Measurements from ENCODE around the gene LAMC3. TPM values are rescaled to one million over a fixed set of nuclear protein-coding genes. Genes with fewer than 3 reads are reported as not detected.

LAMC3 gene
- total and polyA plus RNA-seq, 9 of the 15 experiments (the other 6 are each of a cell fraction or from before 2014, with no cell fraction given), result 0.10 TPM; not detected in 8

- ChIA-PET POLR2A (interaction anchor here (0.6 to 99.3 kb wide), 8 partner anchors 7 to 194 kb away, joined by 3 to 3336 read pairs (median 4); partner anchors contain the start of genes AIF1L and NUP214), CTCF (ENCODE audit: low intra/inter-chr PET ratio) (no interaction called here)
- no peak for DNase-seq (ENCODE audit: extremely low read depth in 1 of 4, low spot score in 3 of 4)
- H4K20me1 ChIP-seq (replicated peaks; ENCODE audit: control insufficient read depth, insufficient read depth, low read length), result peaks cover 36% of the 10 kb centered on the region
- 45% methylated on average over 3 of the region's 3 CpGs for WGBS (ENCODE audit: insufficient coverage, low coverage, missing lambda C conversion rate)
- ATAC-seq, result no peak
- H3K79me2 ChIP-seq (ENCODE audit: control insufficient read depth, insufficient read depth, low read length), result no peaks in the 10 kb centered on the region
- H3K27ac ChIP-seq (ENCODE audit: extremely low read depth, low read depth, low read length), result no peak overlapping the region
- BruUV-seq (replicated peaks), result no TSS peak
- in situ Hi-C loops (cut with MboI), result no loop called here
- peaks cover 24 to 45% of the 10 kb centered on the region in 2 experiments for H3K4me1 ChIP-seq (replicated peaks in 1 of 2; ENCODE audit: control insufficient read depth in 2 of 2, insufficient read depth in 2 of 2, low read length in 2 of 2)
- FAIRE-seq, result peak; percentile 29
- no peaks in the 10 kb centered on the region for H3K36me3 ChIP-seq (ENCODE audit: control insufficient read depth, insufficient read depth, low read length)
- peak overlapping the region in 1 of 2 experiments; percentile 21; a peak in 1 of 4 replicates for H3K9ac ChIP-seq (ENCODE audit: insufficient read depth in 1 of 2, low read depth in 2 of 2, low read length in 2 of 2)
- peaks cover 12% of the 10 kb centered on the region for H3K9me1 ChIP-seq (ENCODE audit: control insufficient read depth, insufficient read depth, low read length)
- H3K4me2 ChIP-seq (ENCODE audit: insufficient read depth, low read length), result no peak overlapping the region
- intact Hi-C loops (cut with micrococcal nuclease), result no loop called here
- H3K9me3 ChIP-seq (replicated peaks; ENCODE audit: control insufficient read depth, insufficient read depth, low read depth, low read length), result no peaks in the 10 kb centered on the region
- peaks cover 55 to 85% of the 10 kb centered on the region in 2 experiments for H3K27me3 ChIP-seq (ENCODE audit: control insufficient read depth in 2 of 2, insufficient read depth in 2 of 2, low read length in 2 of 2)
- no peak overlapping the region for H3K4me3 ChIP-seq
- no peak overlapping the region for H2AFZ ChIP-seq (ENCODE audit: low read depth, low read length)
- TF ChIP-seq NFYB (IDR thresholded peaks at IDR 0.05; ENCODE audit: extremely low read depth, insufficient read length) (no peak), JUN (IDR thresholded peaks at IDR 0.05; ENCODE audit: borderline replicate concordance, low read depth, low read length) (no peak), JUN (CRISPR knock-in tag; IDR thresholded peaks at IDR 0.05; ENCODE audit: borderline replicate concordance) (no peak), FIP1L1 (IDR thresholded peaks at IDR 0.05; ENCODE audit: low read depth, low read length, poor library complexity, severe bottlenecking) (no peak), KLF6 (CRISPR knock-in tag; IDR thresholded peaks at IDR 0.05; ENCODE audit: borderline replicate concordance) (no peak), ZBTB40 (IDR thresholded peaks at IDR 0.05) (no peak), ZBTB40 (CRISPR knock-in tag; IDR thresholded peaks at IDR 0.05) (no peak)
- TF ChIP-seq, protein P1, sequence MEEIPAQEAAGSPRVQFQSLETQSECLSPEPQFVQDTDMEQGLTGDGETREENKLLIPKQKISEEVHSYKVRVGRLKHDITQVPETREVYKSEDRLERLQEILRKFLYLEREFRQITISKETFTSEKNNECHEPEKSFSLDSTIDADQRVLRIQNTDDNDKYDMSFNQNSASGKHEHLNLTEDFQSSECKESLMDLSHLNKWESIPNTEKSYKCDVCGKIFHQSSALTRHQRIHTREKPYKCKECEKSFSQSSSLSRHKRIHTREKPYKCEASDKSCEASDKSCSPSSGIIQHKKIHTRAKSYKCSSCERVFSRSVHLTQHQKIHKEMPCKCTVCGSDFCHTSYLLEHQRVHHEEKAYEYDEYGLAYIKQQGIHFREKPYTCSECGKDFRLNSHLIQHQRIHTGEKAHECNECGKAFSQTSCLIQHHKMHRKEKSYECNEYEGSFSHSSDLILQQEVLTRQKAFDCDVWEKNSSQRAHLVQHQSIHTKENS (CRISPR knock-in tag; IDR thresholded peaks at IDR 0.05), result no peak
These were observed 94.6 kb downstream of the LAMC3 start for GRCh38 chr9:131103535-131103934.

All from K562 (cell line).